ENCODE results near the gene RPS19BP1.

The RPS19BP1 gene, protein sequence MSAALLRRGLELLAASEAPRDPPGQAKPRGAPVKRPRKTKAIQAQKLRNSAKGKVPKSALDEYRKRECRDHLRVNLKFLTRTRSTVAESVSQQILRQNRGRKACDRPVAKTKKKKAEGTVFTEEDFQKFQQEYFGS

DNA sequence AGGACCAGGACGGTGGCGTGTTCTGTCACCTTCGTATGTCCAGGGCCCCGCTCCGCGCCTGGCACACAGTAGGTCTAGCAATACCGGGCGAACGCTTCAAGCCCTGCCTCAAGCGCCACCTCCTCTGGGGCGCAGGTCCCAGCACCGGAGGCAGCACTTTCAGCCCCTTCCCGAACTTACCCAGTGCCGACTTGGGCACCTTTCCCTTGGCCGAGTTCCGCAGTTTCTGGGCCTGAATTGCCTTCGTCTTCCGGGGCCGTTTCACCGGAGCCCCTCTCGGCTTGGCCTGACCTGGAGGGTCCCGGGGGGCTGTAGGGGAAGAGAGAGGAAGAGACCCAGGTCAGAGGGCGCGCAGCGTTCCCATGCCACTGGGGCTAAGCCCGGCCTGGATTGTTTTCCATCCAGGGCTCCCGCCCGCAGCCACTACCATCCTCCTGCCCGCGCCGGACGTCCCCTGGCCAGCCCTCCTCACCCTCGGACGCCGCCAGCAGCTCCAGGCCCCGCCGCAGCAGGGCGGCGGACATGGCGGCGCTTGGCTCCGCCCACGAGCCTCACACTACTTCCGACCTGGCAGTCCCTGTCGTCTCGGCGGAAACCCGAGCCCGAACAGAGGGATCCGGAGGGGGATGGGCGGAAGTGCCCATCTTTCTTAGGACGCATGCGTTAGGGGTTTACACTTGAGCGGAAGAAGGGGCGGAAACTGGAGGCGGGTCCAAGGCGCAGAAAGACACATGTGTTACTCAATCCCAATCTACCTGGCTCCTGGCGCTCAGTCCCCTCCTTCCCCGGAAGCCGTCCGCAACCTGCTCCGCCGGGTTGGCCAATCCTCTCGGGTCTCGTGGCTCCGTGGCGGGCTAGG is at the start of gene RPS19BP1:
Gene RPS19BP1, minus strand, starts transcription at position 534 of the 859 bp plus-strand sequence. Its CDS starts 10 bp downstream, at position 524.
- DNase-seq = peak; percentile 100

DNA sequence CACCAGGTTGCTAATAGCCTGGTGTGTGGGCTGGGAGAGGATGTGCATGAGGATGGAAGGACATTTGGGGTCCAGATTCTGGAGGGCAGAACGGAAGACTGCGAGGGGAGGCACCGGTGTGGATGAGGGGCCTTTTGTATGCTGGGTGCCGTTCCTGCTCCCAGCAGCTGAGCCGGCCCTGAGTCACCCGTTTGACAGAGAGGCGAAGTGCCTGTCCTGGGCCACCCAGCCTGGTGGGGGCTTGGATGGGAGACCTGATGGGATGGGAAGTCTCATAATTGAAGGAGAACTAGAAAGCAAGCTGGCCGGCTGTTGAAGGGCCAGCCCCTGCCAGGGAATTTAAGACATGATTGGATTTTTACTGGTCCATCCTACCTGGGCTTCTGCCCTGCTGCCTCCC is 48.8 kb upstream of the RPS19BP1 start:
- no peak for DNase-seq

DNA sequence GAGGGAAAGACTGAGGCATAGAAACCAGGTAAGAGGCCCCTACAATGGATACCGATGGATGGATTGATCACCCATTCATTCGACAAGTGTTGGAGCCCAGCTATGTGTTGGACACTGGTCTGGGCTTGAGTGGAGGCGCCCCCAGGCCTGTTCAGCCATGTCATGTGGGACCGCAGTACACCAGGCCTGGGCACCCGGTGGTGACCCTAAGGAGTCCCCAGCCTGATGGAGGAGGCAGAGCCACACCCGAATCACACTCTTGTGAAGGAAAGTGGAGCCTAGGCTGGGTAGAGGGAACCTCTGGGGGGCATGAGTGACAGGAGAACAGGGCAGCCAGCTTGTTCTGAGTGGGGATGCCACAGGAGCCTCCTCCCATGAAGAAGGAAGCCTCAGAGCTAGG is 48.2 kb upstream of the RPS19BP1 start:
- no peak for DNase-seq

DNA sequence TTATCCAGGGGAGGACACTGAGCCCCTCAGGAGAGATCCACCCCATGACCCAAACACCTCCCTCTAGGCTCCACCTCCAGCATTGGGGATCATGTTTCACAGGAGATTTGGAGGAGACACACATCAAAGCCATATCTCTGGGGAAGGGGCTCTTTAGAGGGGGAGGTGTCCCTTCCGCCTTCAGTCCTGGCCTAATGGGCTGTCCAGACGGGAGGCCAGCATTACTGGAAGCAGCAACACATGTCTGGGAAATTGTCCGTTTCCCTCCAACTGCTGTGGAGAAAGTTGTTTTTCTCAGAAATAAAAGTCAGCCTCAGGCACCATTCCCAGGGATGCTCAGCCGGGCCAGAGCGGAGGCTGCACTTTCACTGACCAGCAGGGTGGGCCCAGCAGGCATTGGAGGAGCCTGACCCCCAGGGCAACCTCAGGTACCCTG is 47.5 kb upstream of the RPS19BP1 start:
- no peak for DNase-seq

DNA sequence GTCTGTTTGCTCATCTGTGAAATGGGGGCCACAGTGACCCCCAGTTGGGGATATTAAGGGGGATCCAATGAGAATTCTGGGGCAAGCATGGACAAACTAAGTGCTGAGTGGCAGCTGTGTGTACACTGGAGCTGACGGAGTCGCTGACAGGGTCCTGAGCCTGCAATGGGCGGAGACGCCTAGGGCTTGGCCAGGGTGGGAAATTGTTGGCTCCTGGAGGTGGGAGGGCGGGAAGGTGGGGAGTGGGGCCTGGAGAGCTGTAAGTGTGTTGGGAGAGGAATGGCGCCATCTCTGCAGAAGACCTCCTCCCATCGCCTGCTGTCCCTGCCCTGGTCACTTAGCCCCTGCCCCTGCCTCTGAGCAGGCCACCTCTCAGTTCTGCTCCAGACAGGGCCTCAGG is 45.4 kb upstream of the RPS19BP1 start:
- DNase-seq = no peak

DNA sequence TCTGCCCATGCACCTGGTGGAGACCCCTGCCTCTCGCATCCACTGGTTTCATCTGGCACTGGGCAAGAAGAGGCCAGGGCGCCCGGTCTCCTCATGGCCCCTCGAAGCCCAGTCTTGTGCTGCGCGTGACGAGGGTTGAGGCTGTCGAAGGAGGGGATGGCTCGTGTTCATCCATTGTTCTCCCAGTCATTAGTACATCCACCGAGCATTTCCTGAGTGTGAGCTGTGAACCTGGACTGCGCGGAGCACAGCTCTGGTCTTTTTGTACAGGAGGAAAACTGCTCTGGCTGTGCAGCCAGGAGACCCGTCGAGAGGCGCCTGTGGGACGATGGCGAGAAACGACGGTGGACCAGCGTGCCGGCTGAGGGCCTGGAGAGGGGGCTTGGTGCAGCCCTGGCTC is 44.8 kb upstream of the RPS19BP1 start:
- no peak for DNase-seq

DNA sequence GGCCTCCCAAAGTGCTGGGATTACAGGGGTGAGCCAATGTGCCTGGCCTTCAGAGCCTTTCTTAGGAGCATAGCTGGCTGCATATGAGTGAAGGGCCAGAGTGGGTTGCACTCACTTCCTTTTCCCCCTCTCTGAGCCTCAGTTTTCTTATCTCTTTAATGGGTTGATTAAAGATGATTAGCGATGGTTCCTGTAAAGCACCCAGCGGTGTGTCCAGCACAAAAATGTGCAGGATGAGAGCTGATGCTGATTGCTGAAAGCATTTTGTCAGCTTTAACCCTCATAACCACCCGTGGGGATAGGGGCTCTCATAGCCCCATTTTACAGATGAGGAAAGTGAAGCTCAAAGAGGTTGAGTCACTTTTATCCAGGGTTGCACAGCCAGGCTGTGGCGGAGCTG is 43.5 kb upstream of the RPS19BP1 start:
- DNase-seq = no peak

DNA sequence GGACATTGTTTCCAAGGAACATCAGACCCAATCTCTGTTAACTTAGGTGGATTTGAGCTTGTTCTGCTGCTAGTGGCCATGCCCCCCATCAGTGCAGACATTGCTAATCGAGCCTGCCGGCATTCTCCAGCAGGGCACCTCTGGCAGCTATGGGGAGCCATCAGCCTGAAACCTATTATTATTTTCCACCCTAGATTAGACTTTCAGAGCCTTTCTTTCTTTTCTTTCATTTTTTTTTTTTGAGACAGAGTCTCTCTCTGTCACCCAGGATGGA is 42.9 kb upstream of the RPS19BP1 start:
- DNase-seq = no peak

DNA sequence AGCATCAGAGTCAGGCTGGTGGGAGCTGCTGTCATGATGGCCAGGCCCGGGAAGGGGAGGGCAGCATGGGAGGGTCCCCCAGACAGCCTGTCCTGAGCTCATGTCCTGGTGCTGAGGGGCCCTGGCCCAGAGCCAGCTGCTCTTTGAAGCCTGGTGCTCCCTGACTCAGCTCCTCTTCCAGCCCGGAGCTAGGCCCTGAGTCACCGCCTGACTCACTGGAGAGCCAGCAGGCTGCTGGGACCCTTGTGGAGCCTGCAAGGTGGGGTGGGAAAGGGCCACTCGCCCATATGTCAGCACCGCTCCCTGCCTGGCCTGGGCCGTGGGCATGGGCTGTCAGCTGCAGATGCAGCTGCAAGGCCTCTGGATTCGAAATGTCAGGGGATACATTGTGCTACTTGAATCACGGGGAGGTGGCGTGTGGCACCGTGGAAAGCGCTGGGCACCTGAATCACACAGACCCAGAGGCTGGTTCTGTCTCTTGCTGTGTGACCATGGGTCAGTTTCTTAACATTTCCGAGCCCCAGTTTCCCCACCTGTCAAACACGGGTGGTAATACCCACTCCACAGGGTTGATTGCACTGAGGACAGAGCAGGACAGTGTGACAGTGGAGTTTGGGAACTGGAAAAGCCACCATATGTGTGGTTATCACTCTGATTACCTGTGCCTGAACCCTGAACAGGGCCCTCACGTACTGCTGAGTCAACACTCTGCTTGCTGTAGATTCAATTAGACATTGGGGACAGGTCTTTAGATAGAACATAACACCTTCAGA is 42.4 kb upstream of the RPS19BP1 start:
- DNase-seq = no peak

DNA sequence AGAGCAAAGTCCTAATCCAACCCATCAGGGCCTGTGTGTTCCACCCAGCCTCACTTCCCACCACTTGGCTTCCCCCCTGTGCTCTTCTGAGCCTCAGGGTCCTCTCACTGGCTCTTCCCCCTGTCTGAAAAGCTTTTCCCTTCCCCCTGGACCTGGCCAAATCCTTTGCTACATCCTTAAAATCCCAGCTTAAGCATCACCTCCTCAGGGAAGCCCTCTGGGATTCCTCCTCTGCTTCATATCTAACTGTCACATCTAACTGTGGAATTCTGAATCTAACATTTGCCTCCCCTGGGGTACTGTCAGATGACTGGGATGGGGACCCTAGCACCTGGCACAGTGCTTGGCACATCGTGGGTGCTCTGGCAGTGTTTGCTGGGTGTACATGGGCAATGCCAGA is 39.0 kb upstream of the RPS19BP1 start:
- DNase-seq = no peak

DNA sequence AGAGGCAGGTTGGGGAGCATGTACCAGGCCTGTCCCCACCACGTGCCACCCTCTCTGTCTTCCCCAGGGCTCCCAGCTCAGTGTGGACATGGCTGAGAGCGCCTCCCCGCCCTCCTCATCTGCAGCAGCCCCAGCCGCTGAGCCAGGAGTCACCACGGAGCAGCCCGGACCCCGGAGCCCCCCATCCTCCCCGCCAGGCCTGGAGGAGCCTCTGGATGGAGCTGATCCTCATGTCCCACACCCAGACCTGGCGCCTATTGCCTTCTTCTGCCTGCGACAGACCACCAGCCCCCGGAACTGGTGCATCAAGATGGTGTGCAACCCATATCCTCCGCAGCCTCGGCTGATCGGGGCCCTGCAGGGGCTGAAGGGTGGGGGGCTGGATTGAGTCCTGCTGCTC is 38.1 kb upstream of the RPS19BP1 start, which contains the start of gene CACNA1I:
Gene CACNA1I, plus strand, starts transcription at position 89 of the 400 bp plus-strand sequence. Its CDS starts 0 bp downstream, at position 89.
- no peak for DNase-seq

DNA sequence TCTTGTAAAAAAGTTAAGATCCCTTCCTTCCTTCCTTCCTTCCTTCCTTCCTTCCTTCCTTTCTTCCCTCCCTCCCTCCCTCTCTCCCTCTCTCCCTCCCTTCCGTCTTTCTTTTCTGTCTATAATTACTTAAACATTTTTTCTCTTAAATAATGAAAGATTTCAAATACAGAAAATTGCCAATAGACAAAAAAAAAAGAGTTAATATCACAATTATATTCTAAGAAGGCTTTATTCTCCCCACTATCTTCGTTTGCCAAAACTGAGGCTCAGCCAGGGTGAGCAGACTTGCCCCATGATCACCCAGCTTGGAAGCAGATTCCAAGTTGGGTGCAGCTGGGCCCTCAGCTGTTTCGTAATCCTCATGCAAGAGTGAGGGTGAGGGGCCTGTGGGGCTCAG is 37.7 kb upstream of the RPS19BP1 start:
- no peak for DNase-seq

DNA sequence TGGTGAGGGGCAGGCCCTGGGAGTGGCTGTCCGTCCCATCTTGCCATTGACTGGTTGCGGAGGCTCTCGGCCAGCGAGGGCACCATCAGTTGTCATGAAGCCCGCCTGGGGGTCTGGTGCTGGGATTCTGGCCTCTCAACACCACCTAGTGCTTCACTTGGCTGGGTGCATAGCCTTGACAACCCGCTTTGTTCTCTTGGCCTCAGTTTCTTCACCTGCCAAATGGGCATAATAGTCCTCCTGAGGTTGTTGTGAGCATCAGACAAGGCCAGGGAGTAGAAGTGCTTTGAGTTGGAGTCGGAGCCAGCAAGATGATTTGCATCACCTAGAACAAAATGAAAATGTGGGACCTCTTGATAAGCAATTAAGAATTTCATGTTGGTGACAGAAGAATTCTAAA is 36.5 kb upstream of the RPS19BP1 start:
- no peak for DNase-seq

DNA sequence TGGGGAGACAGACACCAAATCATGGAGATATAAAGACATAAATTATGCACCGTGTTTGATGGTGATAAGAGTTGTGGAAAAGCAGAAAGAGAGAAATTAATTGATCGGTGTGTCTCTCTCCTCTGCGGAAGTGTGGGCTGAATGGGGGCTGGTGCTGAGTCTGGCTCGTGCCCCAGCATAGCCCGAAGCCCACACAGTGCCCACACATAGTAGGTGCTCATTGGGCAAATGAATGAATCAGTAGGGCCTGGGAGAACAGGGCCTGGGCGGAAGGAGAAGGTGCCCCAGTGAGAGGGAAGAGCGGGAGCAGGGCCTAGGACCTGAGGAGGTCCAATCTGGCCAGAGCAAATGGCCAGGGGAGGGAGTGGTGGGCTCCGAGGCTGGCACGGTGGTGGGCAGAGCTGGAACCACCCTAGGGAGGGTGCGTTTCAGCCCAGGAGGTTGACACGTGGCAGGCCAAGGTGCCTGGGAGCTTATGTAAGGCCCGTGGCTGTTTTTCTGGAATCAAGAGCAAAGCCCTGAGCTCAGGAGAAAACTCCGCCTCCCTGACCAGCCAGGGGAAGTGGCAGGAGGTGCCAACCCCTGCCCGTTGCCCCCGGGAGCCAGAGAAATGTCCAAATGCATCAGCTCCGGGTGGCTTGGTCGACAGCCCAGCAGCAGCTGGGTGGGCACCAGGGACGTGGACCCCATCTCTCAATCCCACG is 35.9 kb upstream of the RPS19BP1 start:
- no peak for DNase-seq

DNA sequence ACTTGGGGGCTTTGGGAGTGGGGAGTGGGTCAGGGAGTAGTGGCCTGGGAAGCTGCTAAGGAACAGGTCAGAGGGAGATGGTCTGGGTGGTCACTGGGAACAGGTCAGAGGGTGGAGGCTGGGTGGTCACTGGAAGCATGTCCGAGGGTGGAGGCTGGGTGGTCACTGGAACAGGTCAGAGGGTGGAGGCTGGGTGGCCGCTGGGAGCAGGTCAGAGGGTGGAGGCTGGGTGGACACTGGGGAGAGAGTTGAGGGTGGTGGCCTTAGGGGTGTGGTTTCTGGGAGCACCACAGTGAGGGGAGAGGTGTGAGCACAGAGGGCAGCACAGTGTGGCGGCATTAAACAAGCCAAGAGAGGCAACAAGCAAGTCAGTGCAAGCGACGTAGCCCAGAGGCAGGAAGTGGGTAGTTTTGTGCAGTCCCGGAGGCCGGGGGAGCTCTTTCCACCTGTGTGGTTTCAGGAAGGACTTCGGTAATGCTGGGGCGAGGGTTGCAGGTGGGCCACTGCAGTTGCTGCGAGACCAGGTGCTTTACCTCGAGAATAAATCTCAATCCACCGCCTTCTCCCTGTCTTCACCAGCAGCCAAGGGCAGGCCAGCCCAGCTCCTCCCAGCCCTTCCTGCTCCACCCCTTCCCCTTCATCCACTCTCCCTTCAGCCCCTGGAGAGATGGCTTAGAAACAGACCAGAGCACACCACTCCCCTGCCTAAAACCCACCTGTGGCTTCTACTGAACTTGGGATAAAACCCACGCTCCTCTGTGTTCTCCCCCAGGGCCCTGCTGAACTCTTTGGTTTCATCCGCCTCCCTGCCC is 34.8 kb upstream of the RPS19BP1 start:
- DNase-seq = peak; percentile 29

DNA sequence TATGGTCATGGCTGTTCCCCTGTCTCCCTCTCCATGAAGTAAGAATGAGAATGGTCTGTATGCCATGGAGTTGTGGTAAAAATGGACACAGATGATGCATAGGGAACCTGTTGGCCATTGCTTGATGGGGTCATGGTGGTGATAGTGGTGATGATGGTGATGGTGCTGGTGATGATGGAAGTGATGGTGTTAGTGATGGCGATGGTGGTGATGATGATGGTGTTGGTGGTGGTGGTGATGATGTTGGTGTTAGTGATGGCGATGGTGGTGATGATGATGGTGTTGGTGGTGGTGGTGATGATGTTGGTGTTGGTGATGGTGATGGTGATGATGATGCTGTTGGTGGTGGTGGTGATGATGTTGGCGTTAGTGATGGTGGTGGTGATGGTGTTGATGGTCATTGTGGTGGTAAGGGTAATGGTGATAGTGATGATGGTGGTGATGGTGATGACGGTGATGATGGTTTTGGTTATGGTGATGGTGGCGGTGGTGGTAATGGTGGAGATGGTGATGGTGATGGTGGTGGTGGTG is 32.9 kb upstream of the RPS19BP1 start:
- no peak for DNase-seq

DNA sequence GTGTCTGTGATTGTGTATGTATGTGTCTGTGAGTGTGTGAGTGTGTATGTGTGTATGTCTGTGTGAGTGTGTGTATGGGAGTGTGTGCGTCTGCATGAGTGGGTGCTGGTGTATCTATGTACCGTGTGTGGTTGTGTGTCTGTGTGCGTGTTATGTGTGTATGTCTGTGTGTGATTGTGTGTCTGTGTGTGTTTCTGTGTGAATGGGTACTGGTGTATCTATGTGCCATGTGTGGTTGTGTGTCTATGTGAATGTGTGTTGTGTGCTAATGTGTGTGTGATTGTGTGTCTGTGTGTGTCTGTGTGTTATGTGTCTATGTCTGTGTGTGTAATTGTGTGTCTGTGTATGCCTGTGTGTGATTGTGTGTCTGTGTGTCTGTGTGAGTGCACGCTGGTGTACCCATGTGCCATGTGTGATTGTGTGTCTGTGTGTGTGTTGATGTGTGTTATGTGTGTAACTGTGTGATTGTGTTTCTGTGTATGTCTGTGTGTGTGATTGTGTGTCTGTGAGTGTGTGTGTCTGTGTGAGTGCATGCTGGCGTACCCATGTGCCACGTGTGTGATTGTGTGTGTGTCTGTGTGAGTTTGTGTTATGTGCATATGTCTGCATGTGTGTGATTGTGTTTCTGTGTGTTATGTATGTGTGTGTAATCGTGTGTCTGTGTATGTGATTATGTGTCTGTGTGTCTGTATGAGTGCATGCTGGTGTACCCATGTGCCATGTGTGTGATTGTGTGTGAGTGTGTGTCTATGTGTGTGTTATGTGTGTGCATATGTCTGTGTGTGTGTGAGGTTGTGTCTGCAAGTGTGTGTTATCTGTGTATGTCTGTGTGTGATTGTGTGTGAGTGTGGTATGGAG is 31.3 kb upstream of the RPS19BP1 start:
- no peak for DNase-seq

DNA sequence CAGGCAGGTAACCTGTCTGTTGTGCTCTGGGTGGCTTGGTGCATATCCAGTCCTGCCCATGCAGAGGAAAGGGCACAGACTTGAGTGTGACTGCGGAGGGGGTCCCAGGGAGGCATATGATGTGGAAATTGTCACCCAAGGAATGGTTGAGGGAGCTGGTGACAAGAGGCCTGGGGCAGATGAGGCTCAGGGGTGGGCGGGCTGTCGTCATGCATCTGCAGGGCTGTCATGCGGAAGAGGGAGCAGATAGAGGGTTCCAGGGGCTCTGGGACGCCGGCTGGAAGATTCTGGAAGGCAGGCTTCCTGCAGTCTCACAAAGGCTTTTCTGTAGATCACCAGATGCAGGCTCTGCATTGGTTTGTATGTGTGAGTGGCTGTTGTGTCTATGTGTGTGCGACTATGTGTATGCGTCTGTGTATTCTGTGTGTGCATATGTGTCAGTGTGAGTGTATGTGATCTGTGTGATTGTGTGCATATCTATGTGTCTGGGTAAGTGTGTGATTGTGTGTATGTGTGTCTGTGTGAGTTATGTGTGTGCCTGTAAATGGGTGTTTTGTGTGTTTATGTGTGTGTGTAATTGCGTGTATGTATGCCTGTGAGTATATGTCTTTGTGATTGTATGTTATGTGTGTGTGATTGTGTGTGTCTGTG is 30.4 kb upstream of the RPS19BP1 start:
- no peak for DNase-seq

DNA sequence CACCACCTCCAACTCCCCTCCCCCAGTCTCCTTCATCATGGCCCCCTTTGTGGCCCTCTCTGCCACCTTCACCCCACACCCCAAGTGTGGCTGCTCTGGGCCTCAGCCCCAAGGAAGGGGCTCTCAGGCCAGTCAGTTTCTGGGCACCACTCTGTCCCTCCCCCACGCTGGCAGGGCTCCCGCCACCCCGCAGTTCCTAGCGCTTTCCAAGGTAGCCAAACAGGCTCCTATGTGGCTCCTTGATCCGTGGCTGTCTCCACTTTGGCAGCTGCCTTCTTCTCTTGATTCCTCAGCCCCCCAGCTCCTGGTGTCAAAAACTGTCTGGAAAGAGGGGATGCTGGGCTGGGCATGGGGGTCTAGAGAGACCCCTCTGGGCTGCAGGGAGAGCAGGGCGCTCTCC is 27.6 kb upstream of the RPS19BP1 start:
- DNase-seq = no peak

DNA sequence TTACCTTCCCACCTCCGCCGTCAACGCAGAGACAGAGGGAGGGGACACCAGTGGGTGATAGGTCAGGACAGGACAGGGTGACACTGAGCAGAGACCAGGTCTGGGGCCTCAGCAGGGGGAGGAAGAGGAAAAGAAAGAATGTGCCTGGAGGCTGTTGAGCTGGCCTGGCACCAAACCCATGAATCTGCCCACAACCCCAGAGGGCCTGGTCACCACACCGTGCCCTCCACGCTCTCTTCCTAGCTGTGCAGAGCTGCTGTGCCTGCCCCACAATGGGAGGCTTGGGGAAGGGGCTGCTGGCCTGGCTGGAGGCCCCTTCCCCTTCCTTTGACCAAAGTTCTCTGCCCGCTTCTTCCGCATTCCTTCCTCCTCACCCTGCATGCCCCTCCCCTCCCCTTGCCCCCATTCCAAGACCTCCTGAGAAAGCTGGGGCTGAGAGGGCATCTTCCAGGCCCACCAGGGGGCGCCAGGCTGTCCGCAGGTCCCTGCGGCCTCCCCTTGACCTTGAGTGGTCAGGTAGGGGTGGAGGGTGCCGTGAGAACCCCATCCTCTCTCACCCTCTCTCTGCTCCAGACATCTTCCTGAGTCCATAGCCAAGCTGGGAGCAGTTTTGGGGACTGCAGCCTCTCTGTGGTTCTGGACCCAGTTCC is 27.0 kb upstream of the RPS19BP1 start:
- DNase-seq = peak; percentile 42
